Fibroblast of the aortic adventitia (primary cell): Measurements from ENCODE around the gene TMA16. TPM values are rescaled to one million over a fixed set of nuclear protein-coding genes. Genes with fewer than 3 reads are reported as not detected.
"Not testable (repeated sequence)": the region's sequence is repeated elsewhere in the genome, so short reads cannot be mapped to it uniquely, and the experiment has no call there.

ENCODE experiments used
- DNase-seq: peaks from one replicate; pipeline ENCODE4 v3.0.0-alpha.2; 2010; ENCODE audit warnings: low read depth
- H3K4me3 ChIP-seq: 2 replicates; pipeline ENCODE4 v1.5.1; 2011; ENCODE audit warnings: low read depth, mild to moderate bottlenecking, control low read depth, low read length, moderate library complexity
- CTCF ChIP-seq: IDR thresholded peaks from 2 replicates; pipeline ENCODE4 v1.5.1; 2011; ENCODE audit warnings: mild to moderate bottlenecking, low read length, control low read depth, inconsistent platforms; ENCODE audit not compliant: insufficient read depth
- total RNA-seq: library from RNA; depleted of rRNA; stranded (reverse); fragments of >200 nt; gene quantifications from 2 replicates; pipeline ENCODE4 v1.2.3, GENCODE V29; 2012; ENCODE audit warnings: low replicate concordance

The TMA16 gene
- total RNA-seq, 1 donor = 40.2 TPM

DNA sequence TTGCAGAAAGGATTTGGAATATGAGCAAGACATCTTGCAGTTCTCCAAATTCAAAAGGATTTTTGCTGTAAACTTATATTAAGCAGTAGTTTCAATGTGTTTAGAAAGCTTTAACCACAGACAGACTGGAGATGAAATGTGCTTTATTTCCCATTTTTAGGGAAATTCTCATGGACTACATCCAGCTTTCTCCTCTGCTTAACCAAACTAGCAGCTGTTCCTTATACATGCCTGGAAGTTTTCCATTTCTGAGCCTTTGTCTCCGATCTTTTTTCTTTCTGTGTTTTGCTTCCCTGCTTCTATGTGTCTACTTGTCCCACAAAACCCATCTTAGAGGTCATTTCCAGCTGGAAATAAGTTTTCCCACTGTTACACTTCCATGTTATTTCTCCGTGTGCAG is 41.6 kb downstream of the TMA16 start:
- H3K4me3 ChIP-seq = no peak overlapping the region
- peak; percentile 46 for DNase-seq
- no peak for TF ChIP-seq CTCF

DNA sequence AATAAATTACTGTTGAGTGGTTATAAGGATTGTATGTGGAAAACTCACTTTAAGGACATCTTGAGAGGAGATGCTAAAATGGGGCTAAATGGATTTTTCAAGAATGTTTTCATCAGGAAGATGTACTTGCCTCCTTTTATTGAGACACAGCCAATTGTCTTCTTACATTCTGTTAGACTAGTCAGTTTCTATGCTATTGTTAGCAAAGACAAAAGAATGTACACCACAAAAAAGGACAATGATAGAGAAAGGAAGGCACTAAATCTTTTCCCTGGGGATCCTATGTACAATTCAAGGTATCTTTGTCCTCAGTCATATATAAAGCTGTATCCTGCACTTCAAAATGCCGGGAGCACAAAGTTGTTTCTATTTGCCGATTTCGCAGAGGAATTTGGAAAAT is 42.6 kb downstream of the TMA16 start:
- H3K4me3 ChIP-seq = no peak overlapping the region
- TF ChIP-seq CTCF = no peak
- no peak for DNase-seq

- not testable (repeated sequence) for DNase-seq
These were observed 44.3 kb downstream of the TMA16 start for GRCh38 chr4:163538820-163539219.

GRCh38 chr4:163540448-163540847 is 46.0 kb downstream of the TMA16 start:
- DNase-seq = no peak
- H3K4me3 ChIP-seq = no peak overlapping the region
- no peak for TF ChIP-seq CTCF

More at GRCh38 chr4:163538820-163539219, 44.3 kb downstream of the TMA16 start:
- H3K4me3 ChIP-seq = not testable (repeated sequence)

DNA sequence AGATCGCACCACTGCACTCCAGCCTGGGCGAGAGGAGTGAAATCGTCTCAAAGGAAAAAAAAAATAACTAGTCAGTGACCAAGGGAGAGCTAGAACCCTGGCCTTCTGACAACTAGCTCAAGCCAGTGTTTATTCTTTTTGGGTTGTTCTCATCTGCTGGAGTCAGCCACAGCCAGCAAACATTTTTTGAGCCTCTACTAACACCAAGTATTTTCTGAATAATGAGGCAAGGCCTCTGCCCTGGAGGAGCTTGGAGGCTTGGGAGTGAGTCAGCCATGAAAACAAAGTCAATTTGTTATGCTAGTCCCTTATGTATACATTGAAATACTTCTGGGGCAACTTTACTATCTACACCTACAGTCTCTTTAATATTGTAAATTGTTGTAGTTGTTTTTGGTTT is 46.5 kb downstream of the TMA16 start:
- no peak overlapping the region for H3K4me3 ChIP-seq
- no peak for TF ChIP-seq CTCF
- DNase-seq = peak; percentile 75

- DNase-seq = peak; percentile 20
- no peak overlapping the region for H3K4me3 ChIP-seq
- no peak for TF ChIP-seq CTCF
These were observed 47.8 kb downstream of the TMA16 start for GRCh38 chr4:163542275-163542674.

DNA sequence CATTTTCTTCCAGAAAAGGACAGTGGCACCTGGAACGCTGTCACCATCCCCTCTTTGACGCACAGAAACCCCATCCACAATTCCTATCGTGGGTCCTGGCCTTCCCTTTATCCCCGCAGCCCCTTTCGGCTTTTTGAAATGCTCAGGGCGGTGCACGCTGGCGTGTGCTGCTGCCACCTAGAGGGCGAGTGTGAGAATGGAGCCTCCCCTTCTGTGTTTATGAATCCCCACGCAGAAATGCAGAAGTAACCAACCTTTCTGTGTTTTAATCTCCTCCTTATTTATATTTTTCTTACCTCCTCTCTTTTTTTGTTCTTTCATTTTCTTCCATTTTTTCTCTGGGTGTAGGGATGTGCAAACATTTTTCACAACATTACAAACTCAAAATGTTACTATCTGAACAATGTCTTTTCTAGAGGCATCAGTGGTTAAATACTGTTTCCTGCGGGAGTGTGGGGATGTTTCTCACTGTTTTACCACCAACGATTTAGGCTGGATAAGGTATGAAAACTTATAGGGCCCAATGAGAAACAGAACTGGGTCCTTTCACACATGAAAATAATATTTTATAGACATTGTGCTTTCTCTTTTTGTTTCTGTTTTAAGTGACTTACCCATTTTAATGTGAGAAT is 50.0 kb downstream of the TMA16 start:
- peak; percentile 96 for TF ChIP-seq CTCF
- peak overlapping the region; percentile 51 for H3K4me3 ChIP-seq
- DNase-seq = peak; percentile 56
